DOHH2 (cell line): ENCODE measurements around the gene POT1.

Experiments
- H3F3A ChIP-seq: fragments of 200-600 bp; sonication (generic), shearing (Covaris generic); 2 replicates; pipeline ENCODE4 v1.6.0; 2016; ENCODE audit warnings: antibody characterized with exemption, mild to moderate bottlenecking; ENCODE audit not compliant: control insufficient read depth, insufficient read depth
- H3K27ac ChIP-seq: fragments of 200-600 bp; sonication (generic); 2 replicates; pipeline ENCODE4 v1.5.1; 2014; ENCODE audit warnings: low read depth, mild to moderate bottlenecking, low read length, moderate library complexity
- H3K27me3 ChIP-seq: fragments of 200-600 bp; sonication (generic); 2 replicates; pipeline ENCODE4 v1.6.1; 2014; ENCODE audit warnings: mild to moderate bottlenecking, low read length, mixed read lengths; ENCODE audit not compliant: control insufficient read depth
- H3K36me3 ChIP-seq: fragments of 200-600 bp; sonication (generic); 2 replicates; pipeline ENCODE4 v1.6.1; 2014; ENCODE audit warnings: mild to moderate bottlenecking, low read length, moderate library complexity, mixed read lengths; ENCODE audit not compliant: control insufficient read depth
- H3K4me1 ChIP-seq: fragments of 200-600 bp; sonication (generic); 2 replicates; pipeline ENCODE4 v1.6.1; 2014; ENCODE audit warnings: mild to moderate bottlenecking, low read length, mixed read lengths; ENCODE audit not compliant: control insufficient read depth
- H3K4me2 ChIP-seq: fragments of 200-600 bp; sonication (generic); 2 replicates; pipeline ENCODE4 v1.6.0; 2014; ENCODE audit warnings: mild to moderate bottlenecking, low read length, moderate library complexity
- H3K4me3 ChIP-seq: fragments of 200-600 bp; sonication (generic); 2 replicates; pipeline ENCODE4 v1.5.1; 2014; ENCODE audit warnings: mild to moderate bottlenecking, low read length, mixed read lengths
- H3K79me2 ChIP-seq: fragments of 200-600 bp; sonication (generic); 2 replicates; pipeline ENCODE4 v1.6.1; 2014; ENCODE audit warnings: mild to moderate bottlenecking, low read length, mixed read lengths; ENCODE audit not compliant: control insufficient read depth
- H3K9me2 ChIP-seq: fragments of 200-600 bp; sonication (generic); replicated peaks from 2 replicates; pipeline ENCODE4 v1.6.1; 2014; ENCODE audit warnings: mild to moderate bottlenecking, low read length, mixed read lengths; ENCODE audit not compliant: control insufficient read depth
- H3K9me3 ChIP-seq: fragments of 200-600 bp; sonication (generic); 2 replicates; pipeline ENCODE4 v1.6.1; 2014; ENCODE audit warnings: antibody characterized with exemption, low read length, mixed read lengths; ENCODE audit not compliant: control insufficient read depth, insufficient read depth
- H4K20me1 ChIP-seq: fragments of 200-600 bp; sonication (generic); 2 replicates; pipeline ENCODE4 v1.6.0; 2014; ENCODE audit warnings: low read depth, mild to moderate bottlenecking, antibody characterized with exemption, low read length, moderate library complexity; ENCODE audit not compliant: control insufficient read depth, insufficient read depth
- CTCF ChIP-seq: fragments of 200-600 bp; sonication (generic); IDR thresholded peaks from one replicate; pipeline ENCODE4 v1.5.1; 2014; ENCODE audit warnings: antibody characterized with exemption, mild to moderate bottlenecking, low read depth, low read length; ENCODE audit not compliant: poor library complexity, severe bottlenecking
- EZH2phosphoT487 ChIP-seq: fragments of 200-600 bp; sonication (generic); IDR thresholded peaks from 2 replicates; pipeline ENCODE4 v1.6.1; 2017; ENCODE audit warnings: borderline replicate concordance, mild to moderate bottlenecking, antibody characterized with exemption, low read length, moderate library complexity, mixed read lengths

POT1 gene

GRCh38 chr7:124930173-124930623 lies 573 bp upstream of the POT1 start:
- peak overlapping the region; percentile 82 for H3K4me3 ChIP-seq
- peak overlapping the region; percentile 44 for H3K27ac ChIP-seq
- no peak for TF ChIP-seq CTCF
- no peak for TF ChIP-seq EZH2phosphoT487

GRCh38 chr7:124924906-124925305 lies 4.7 kb downstream of the POT1 start:
- Histone ChIP-seq H4K20me1 (no peaks in the 10 kb centered on the region), H3K4me1 (peaks cover 26% of the 10 kb centered on the region), H3K4me2 (no peak overlapping the region), H3K4me3 (no peak overlapping the region), H3F3A (no peaks in the 10 kb centered on the region; the same call in 1 of the 2 replicates), H3K27ac (no peak overlapping the region), H3K27me3 (no peaks in the 10 kb centered on the region), H3K36me3 (peaks cover 50% of the 10 kb centered on the region), H3K79me2 (peaks cover 95% of the 10 kb centered on the region), H3K9me3 (no peaks in the 10 kb centered on the region), H3K9me2 (no peaks in the 10 kb centered on the region)
- no peak for TF ChIP-seq CTCF
- no peak for TF ChIP-seq EZH2phosphoT487

More at GRCh38 chr7:124930173-124930623, 573 bp upstream of the POT1 start:
- H3K9me2 ChIP-seq: no peaks in the 10 kb centered on the region
- peaks cover 22% of the 10 kb centered on the region for H3K4me1 ChIP-seq
- peaks cover 32% of the 10 kb centered on the region for H3K36me3 ChIP-seq
- H3K4me2 ChIP-seq: peak overlapping the region; percentile 71
- no peaks in the 10 kb centered on the region for H4K20me1 ChIP-seq
- H3F3A ChIP-seq: no peaks in the 10 kb centered on the region; the same call in none of the 2 replicates
- H3K27me3 ChIP-seq: no peaks in the 10 kb centered on the region
- no peaks in the 10 kb centered on the region for H3K9me3 ChIP-seq
- peaks cover 43% of the 10 kb centered on the region for H3K79me2 ChIP-seq

- no peak overlapping the region for H3K27ac ChIP-seq
- peaks cover 10% of the 10 kb centered on the region for H3K4me1 ChIP-seq
- H3K9me3 ChIP-seq: no peaks in the 10 kb centered on the region
- H3K4me3 ChIP-seq: no peak overlapping the region
- H3F3A ChIP-seq: no peaks in the 10 kb centered on the region; the same call in 1 of the 2 replicates
- H3K27me3 ChIP-seq: no peaks in the 10 kb centered on the region
- no peak for TF ChIP-seq EZH2phosphoT487
- no peak for TF ChIP-seq CTCF
- H3K36me3 ChIP-seq: peaks cover 50% of the 10 kb centered on the region
- H3K4me2 ChIP-seq: no peak overlapping the region
- H3K79me2 ChIP-seq: peaks cover 100% of the 10 kb centered on the region
- no peaks in the 10 kb centered on the region for H3K9me2 ChIP-seq
- H4K20me1 ChIP-seq: no peaks in the 10 kb centered on the region
Observed at GRCh38 chr7:124922200-124922599, 7.4 kb downstream of the POT1 start.
